Sigmoid colon (tissue), 4 donors: Measurements from ENCODE around the gene KCNG1.

ENCODE experiments used
- CTCF ChIP-seq, 4 experiments: fragments of 450-650 bp in 3 of 4; fragments of 200-600 bp in 1 of 4; IDR thresholded peaks; one replicate each; pipeline ENCODE4 v1.5.1; 2016 to 2019; ENCODE audit warnings: antibody characterized with exemption in 4 of 4, mild to moderate bottlenecking in 3 of 4, moderate library complexity in 2 of 4
- EP300 ChIP-seq, 4 donors: sonication (generic); formaldehyde crosslinking; IDR thresholded peaks; one replicate each; pipeline ENCODE4 v1.6.1; 2017; ENCODE audit warnings: antibody characterized with exemption in 4 of 4

DNA sequence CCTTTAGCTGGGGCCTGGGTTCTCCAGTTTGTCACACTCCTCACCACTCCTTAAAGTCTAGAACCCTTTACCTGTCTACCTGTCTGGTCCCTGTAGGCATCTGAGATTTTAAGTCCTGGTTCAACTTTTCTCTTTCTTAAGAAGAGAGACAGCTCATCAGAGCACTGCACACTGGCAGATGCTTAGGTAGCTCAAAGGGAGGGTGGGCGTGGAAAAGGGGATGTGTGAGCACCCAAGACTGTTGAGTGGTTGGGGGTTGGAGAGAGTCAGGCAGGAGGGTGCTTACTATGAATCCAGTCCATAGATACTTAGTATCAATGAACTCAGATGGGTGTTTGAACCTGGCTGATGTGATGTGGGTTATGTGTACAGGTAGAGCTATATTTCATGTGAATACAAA, 6.6 kb upstream of the KCNG1 start:
- TF ChIP-seq CTCF (IDR thresholded peaks at IDR 0.05) (no peak), EP300 (IDR thresholded peaks at IDR 0.05) (no peak)
